Measurements from ENCODE around the gene GNAZ. TPM values are rescaled to one million over a fixed set of nuclear protein-coding genes. Genes with fewer than 3 reads are reported as not detected.

Gene GNAZ
- total RNA-seq, 5 donors from 2014 or later (not counting 1 experiment from before 2014, with no cell fraction given) = 0.70 to 1.4 (median 1.3) TPM

GRCh38 chr22:23107487-23108248 is 37.3 kb downstream of the GNAZ start:
- no peaks in the 10 kb centered on the region for H3K27me3 Mint-ChIP-seq
- ATAC-seq (replicated peaks in 1 of 4) (no peak), DNase-seq (no peak)
- H3K4me1 Mint-ChIP-seq = no peaks in the 10 kb centered on the region
- WGBS (ENCODE audit: insufficient coverage) = 86% methylated on average over 11 of the region's 17 CpGs
- H3K27ac Mint-ChIP-seq = no peak overlapping the region
- ChIA-PET CTCF (no interaction called here), POLR2A (no interaction called here)
- no peaks in the 10 kb centered on the region for H3K9me3 ChIP-seq
- no peaks in the 10 kb centered on the region for H3K4me1 ChIP-seq (ENCODE audit: control insufficient read depth in 1 of 2, extremely low read depth in 1 of 2, insufficient read depth in 2 of 2, low read length in 2 of 2)
- H3K4me3 ChIP-seq (ENCODE audit: control insufficient read depth in 1 of 2, extremely low read depth in 1 of 2, low read length in 1 of 2) = no peak overlapping the region
- no peaks in the 10 kb centered on the region for H3K9me3 Mint-ChIP-seq
- H3K36me3 Mint-ChIP-seq = no peaks in the 10 kb centered on the region
- H3K36me3 ChIP-seq (ENCODE audit: control insufficient read depth in 2 of 2, extremely low read depth in 1 of 2, insufficient read depth in 1 of 2, low read length in 1 of 2) = no peaks in the 10 kb centered on the region
- no peak overlapping the region for H3K27ac ChIP-seq (ENCODE audit: low read length)
- peaks cover 0 to 3% of the 10 kb centered on the region in 2 experiments for H3K27me3 ChIP-seq (replicated peaks in 1 of 2; ENCODE audit: control insufficient read depth in 2 of 2, extremely low read depth in 1 of 2, insufficient read depth in 2 of 2, low read length in 1 of 2)
- H3K4me3 Mint-ChIP-seq = no peak overlapping the region

- Histone ChIP-seq H3K4me1 (ENCODE audit: control insufficient read depth in 1 of 2, extremely low read depth in 1 of 2, insufficient read depth in 2 of 2, low read length in 2 of 2) (no peaks in the 10 kb centered on the region), H3K27ac (ENCODE audit: low read length) (no peak overlapping the region), H3K4me3 (ENCODE audit: control insufficient read depth in 1 of 2, extremely low read depth in 1 of 2, low read length in 1 of 2) (no peak overlapping the region), H3K36me3 (ENCODE audit: control insufficient read depth in 2 of 2, extremely low read depth in 1 of 2, insufficient read depth in 1 of 2, low read length in 1 of 2) (no peaks in the 10 kb centered on the region), H3K9me3 (no peaks in the 10 kb centered on the region), H3K27me3 (replicated peaks in 1 of 2; ENCODE audit: control insufficient read depth in 2 of 2, extremely low read depth in 1 of 2, insufficient read depth in 2 of 2, low read length in 1 of 2) (peaks cover 0 to 3% of the 10 kb centered on the region in 2 experiments)
- no peak for ATAC-seq (replicated peaks in 1 of 4)
- Mint-ChIP-seq H3K9me3 (no peaks in the 10 kb centered on the region), H3K27me3 (no peaks in the 10 kb centered on the region), H3K27ac (no peak overlapping the region), H3K4me1 (no peaks in the 10 kb centered on the region), H3K4me3 (no peak overlapping the region), H3K36me3 (no peaks in the 10 kb centered on the region)
- ChIA-PET POLR2A (no interaction called here), CTCF (no interaction called here)
- DNase-seq = no peak
- WGBS (ENCODE audit: insufficient coverage) = 81% methylated on average over 7 of the region's 7 CpGs
Measured at GRCh38 chr22:23108249-23109078, 38.1 kb downstream of the GNAZ start.

GRCh38 chr22:23109079-23109347 is 38.7 kb downstream of the GNAZ start:
- ATAC-seq (replicated peaks in 1 of 4) = no peak
- Histone ChIP-seq H3K36me3 (ENCODE audit: control insufficient read depth in 2 of 2, extremely low read depth in 1 of 2, insufficient read depth in 1 of 2, low read length in 1 of 2) (no peaks in the 10 kb centered on the region), H3K27ac (ENCODE audit: low read length) (no peak overlapping the region), H3K4me1 (ENCODE audit: control insufficient read depth in 1 of 2, extremely low read depth in 1 of 2, insufficient read depth in 2 of 2, low read length in 2 of 2) (no peaks in the 10 kb centered on the region), H3K27me3 (replicated peaks in 1 of 2; ENCODE audit: control insufficient read depth in 2 of 2, extremely low read depth in 1 of 2, insufficient read depth in 2 of 2, low read length in 1 of 2) (peaks cover 0 to 3% of the 10 kb centered on the region in 2 experiments), H3K9me3 (no peaks in the 10 kb centered on the region), H3K4me3 (ENCODE audit: control insufficient read depth in 1 of 2, extremely low read depth in 1 of 2, low read length in 1 of 2) (no peak overlapping the region)
- H3K4me1 Mint-ChIP-seq = no peaks in the 10 kb centered on the region
- no peaks in the 10 kb centered on the region for H3K27me3 Mint-ChIP-seq
- no peak overlapping the region for H3K4me3 Mint-ChIP-seq
- no peak overlapping the region for H3K27ac Mint-ChIP-seq
- 56% methylated on average over 3 of the region's 6 CpGs for WGBS (ENCODE audit: insufficient coverage)
- no peak for DNase-seq
- no peaks in the 10 kb centered on the region for H3K9me3 Mint-ChIP-seq
- H3K36me3 Mint-ChIP-seq = no peaks in the 10 kb centered on the region
- CTCF ChIA-PET = no interaction called here
- POLR2A ChIA-PET = no interaction called here

- no peak for ATAC-seq (replicated peaks in 1 of 4)
- 74% methylated on average over 3 of the region's 5 CpGs for WGBS (ENCODE audit: insufficient coverage)
- Histone ChIP-seq H3K9me3 (no peaks in the 10 kb centered on the region), H3K27me3 (replicated peaks in 1 of 2; ENCODE audit: control insufficient read depth in 2 of 2, extremely low read depth in 1 of 2, insufficient read depth in 2 of 2, low read length in 1 of 2) (peaks cover 0 to 3% of the 10 kb centered on the region in 2 experiments), H3K4me3 (ENCODE audit: control insufficient read depth in 1 of 2, extremely low read depth in 1 of 2, low read length in 1 of 2) (no peak overlapping the region), H3K27ac (ENCODE audit: low read length) (no peak overlapping the region), H3K4me1 (ENCODE audit: control insufficient read depth in 1 of 2, extremely low read depth in 1 of 2, insufficient read depth in 2 of 2, low read length in 2 of 2) (no peaks in the 10 kb centered on the region), H3K36me3 (ENCODE audit: control insufficient read depth in 2 of 2, extremely low read depth in 1 of 2, insufficient read depth in 1 of 2, low read length in 1 of 2) (no peaks in the 10 kb centered on the region)
- ChIA-PET POLR2A (no interaction called here), CTCF (no interaction called here)
- Mint-ChIP-seq H3K27me3 (no peaks in the 10 kb centered on the region), H3K27ac (no peak overlapping the region), H3K4me1 (no peaks in the 10 kb centered on the region), H3K36me3 (no peaks in the 10 kb centered on the region), H3K4me3 (no peak overlapping the region), H3K9me3 (no peaks in the 10 kb centered on the region)
- no peak for DNase-seq
Measured at GRCh38 chr22:23109441-23109978, 39.2 kb downstream of the GNAZ start.

GRCh38 chr22:23110190-23110921 is 40.0 kb downstream of the GNAZ start:
- 52% methylated on average over 7 of the region's 10 CpGs for WGBS (ENCODE audit: insufficient coverage)
- H3K36me3 ChIP-seq (ENCODE audit: control insufficient read depth in 2 of 2, extremely low read depth in 1 of 2, insufficient read depth in 1 of 2, low read length in 1 of 2) = no peaks in the 10 kb centered on the region
- CTCF ChIA-PET = interaction anchor here in 1 of 2 donors (0.6 kb wide), 1 partner anchor 63 kb away, joined by 5 read pairs; no protein-coding TSS in a partner anchor
- no peaks in the 10 kb centered on the region for H3K9me3 ChIP-seq
- no peaks in the 10 kb centered on the region for H3K27me3 Mint-ChIP-seq
- no peaks in the 10 kb centered on the region for H3K36me3 Mint-ChIP-seq
- H3K27me3 ChIP-seq (replicated peaks in 1 of 2; ENCODE audit: control insufficient read depth in 2 of 2, extremely low read depth in 1 of 2, insufficient read depth in 2 of 2, low read length in 1 of 2) = peaks cover 0 to 3% of the 10 kb centered on the region in 2 experiments
- DNase-seq (no peak), ATAC-seq (replicated peaks in 1 of 4) (peak in 1 of 4 experiments; percentile 23)
- no peaks in the 10 kb centered on the region for H3K4me1 Mint-ChIP-seq
- H3K4me1 ChIP-seq (ENCODE audit: control insufficient read depth in 1 of 2, extremely low read depth in 1 of 2, insufficient read depth in 2 of 2, low read length in 2 of 2) = no peaks in the 10 kb centered on the region
- no peak overlapping the region for H3K27ac Mint-ChIP-seq
- no peak overlapping the region for H3K27ac ChIP-seq (ENCODE audit: low read length)
- H3K9me3 Mint-ChIP-seq = no peaks in the 10 kb centered on the region
- H3K4me3 Mint-ChIP-seq = no peak overlapping the region
- POLR2A ChIA-PET = no interaction called here
- no peak overlapping the region for H3K4me3 ChIP-seq (ENCODE audit: control insufficient read depth in 1 of 2, extremely low read depth in 1 of 2, low read length in 1 of 2)

- no peaks in the 10 kb centered on the region for H3K36me3 ChIP-seq (ENCODE audit: control insufficient read depth in 2 of 2, extremely low read depth in 1 of 2, insufficient read depth in 1 of 2, low read length in 1 of 2)
- peaks cover 0 to 3% of the 10 kb centered on the region in 2 experiments for H3K27me3 ChIP-seq (replicated peaks in 1 of 2; ENCODE audit: control insufficient read depth in 2 of 2, extremely low read depth in 1 of 2, insufficient read depth in 2 of 2, low read length in 1 of 2)
- Mint-ChIP-seq H3K27me3 (no peaks in the 10 kb centered on the region), H3K4me1 (no peaks in the 10 kb centered on the region), H3K9me3 (no peaks in the 10 kb centered on the region), H3K27ac (no peak overlapping the region), H3K4me3 (no peak overlapping the region), H3K36me3 (no peaks in the 10 kb centered on the region)
- no peak overlapping the region for H3K27ac ChIP-seq (ENCODE audit: low read length)
- ChIA-PET CTCF (interaction anchor here in 1 of 2 donors (0.6 kb wide), 1 partner anchor 63 kb away, joined by 5 read pairs; no protein-coding TSS in a partner anchor), POLR2A (no interaction called here)
- H3K9me3 ChIP-seq = no peaks in the 10 kb centered on the region
- ATAC-seq (replicated peaks in 1 of 4) (no peak), DNase-seq (no peak)
- no peaks in the 10 kb centered on the region for H3K4me1 ChIP-seq (ENCODE audit: control insufficient read depth in 1 of 2, extremely low read depth in 1 of 2, insufficient read depth in 2 of 2, low read length in 2 of 2)
- 90% methylated on average over 8 of the region's 15 CpGs for WGBS (ENCODE audit: insufficient coverage)
- H3K4me3 ChIP-seq (ENCODE audit: control insufficient read depth in 1 of 2, extremely low read depth in 1 of 2, low read length in 1 of 2) = no peak overlapping the region
Measured at GRCh38 chr22:23110922-23111527, 40.7 kb downstream of the GNAZ start.
